Prostate gland (tissue), 2 donors: ENCODE data around the gene CDR2L. TPM values are rescaled to one million over a fixed set of nuclear protein-coding genes. Genes with fewer than 3 reads are reported as not detected.

Experiments used
- DNase-seq: peaks from one replicate; pipeline ENCODE4 v3.0.0-alpha.2; 2019; ENCODE audit warnings: low spot score
- H3K27ac ChIP-seq, 2 donors: fragments of 200-600 bp; sonication (generic); 2 replicates each; pipeline ENCODE4 v1.5.1; 2017 to 2019
- H3K27me3 ChIP-seq: fragments of 200-600 bp; sonication (generic); replicated peaks from 2 replicates; pipeline ENCODE4 v1.5.1; 2019; ENCODE audit not compliant: insufficient read depth
- H3K36me3 ChIP-seq, 2 donors: fragments of 200-600 bp; sonication (generic); 1 replicate in 1 of 2; 2 replicates in 1 of 2; pipeline versions ENCODE4 v1.5.1 to v1.8.1; 2017 to 2019
- H3K4me1 ChIP-seq: fragments of 200-600 bp; sonication (generic); replicated peaks from 2 replicates; pipeline ENCODE4 v1.5.1; 2019
- H3K4me3 ChIP-seq, 2 donors: fragments of 200-600 bp; sonication (generic); 2 replicates each; pipeline ENCODE4 v1.5.1; 2017 to 2019
- H3K9me3 ChIP-seq: fragments of 200-600 bp; sonication (generic); 2 replicates; pipeline ENCODE4 v1.5.1; 2017
- POLR2A ChIP-seq: fragments of 450-650 bp; IDR thresholded peaks from one replicate; pipeline ENCODE4 v1.6.1; 2016; ENCODE audit warnings: antibody characterized with exemption, mild to moderate bottlenecking
- POLR2AphosphoS5 ChIP-seq: sonication (generic); formaldehyde crosslinking; IDR thresholded peaks from one replicate; pipeline ENCODE4 v1.6.1; 2017; ENCODE audit warnings: antibody characterized with exemption
- WGBS: methylation state at CpG from one replicate; pipeline ENCODE4 v1.1.5; 2018; 5-methylcytosine and 5-hydroxymethylcytosine counted together
- intact Hi-C: fragments of 100-400 bp; cut with DNase I; formaldehyde crosslinking; loops from one replicate; pipeline ENCODE4 v1.14.2; 2022
- total RNA-seq, 2 donors: library from RNA; depleted of rRNA; stranded (reverse); fragments of >200 nt; gene quantifications; one replicate each; pipeline ENCODE4 v1.1.0, GENCODE V29; 2016
- TF ChIP-seq, protein P1 (sequence below), 4 experiments: fragments of 200-600 bp in 2 of 4; fragments of 450-650 bp in 2 of 4; sonication (generic) in 2 of 4; IDR thresholded peaks; 1 replicate in 3 of 4; 2 replicates in 1 of 4; pipeline ENCODE4 v1.5.1; 2016 to 2019; ENCODE audit warnings: antibody characterized with exemption in 4 of 4, mild to moderate bottlenecking in 2 of 4, moderate library complexity in 2 of 4

Gene CDR2L
- total RNA-seq, 2 donors from 2014 or later: 13.7 to 34.9 TPM

GRCh38 chr17:74987909-74988711, 678 bp downstream of the CDR2L start:
- Histone ChIP-seq H3K9me3 (no peaks in the 10 kb centered on the region), H3K4me3 (peak overlapping the region; percentile 81 to 93), H3K4me1 (no peaks in the 10 kb centered on the region), H3K36me3 (no peaks in the 10 kb centered on the region), H3K27ac (peak overlapping the region; percentile 90 to 91), H3K27me3 (no peaks in the 10 kb centered on the region)
- DNase-seq: peak; percentile 83
- intact Hi-C loops: no loop called here
- TF ChIP-seq, protein P1, sequence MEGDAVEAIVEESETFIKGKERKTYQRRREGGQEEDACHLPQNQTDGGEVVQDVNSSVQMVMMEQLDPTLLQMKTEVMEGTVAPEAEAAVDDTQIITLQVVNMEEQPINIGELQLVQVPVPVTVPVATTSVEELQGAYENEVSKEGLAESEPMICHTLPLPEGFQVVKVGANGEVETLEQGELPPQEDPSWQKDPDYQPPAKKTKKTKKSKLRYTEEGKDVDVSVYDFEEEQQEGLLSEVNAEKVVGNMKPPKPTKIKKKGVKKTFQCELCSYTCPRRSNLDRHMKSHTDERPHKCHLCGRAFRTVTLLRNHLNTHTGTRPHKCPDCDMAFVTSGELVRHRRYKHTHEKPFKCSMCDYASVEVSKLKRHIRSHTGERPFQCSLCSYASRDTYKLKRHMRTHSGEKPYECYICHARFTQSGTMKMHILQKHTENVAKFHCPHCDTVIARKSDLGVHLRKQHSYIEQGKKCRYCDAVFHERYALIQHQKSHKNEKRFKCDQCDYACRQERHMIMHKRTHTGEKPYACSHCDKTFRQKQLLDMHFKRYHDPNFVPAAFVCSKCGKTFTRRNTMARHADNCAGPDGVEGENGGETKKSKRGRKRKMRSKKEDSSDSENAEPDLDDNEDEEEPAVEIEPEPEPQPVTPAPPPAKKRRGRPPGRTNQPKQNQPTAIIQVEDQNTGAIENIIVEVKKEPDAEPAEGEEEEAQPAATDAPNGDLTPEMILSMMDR (IDR thresholded peaks at IDR 0.05): peak in 3 of 4 experiments; percentile 38 to 70 (median 51)
- TF ChIP-seq POLR2A: no peak
- under 1% methylated on average over 58 of the region's 76 CpGs for WGBS

- no peaks in the 10 kb centered on the region for H3K4me1 ChIP-seq
- intact Hi-C loops: no loop called here
Observed at GRCh38 chr17:74990581-74991105, 3.2 kb downstream of the CDR2L start.

GRCh38 chr17:74992223-74992622, 4.8 kb downstream of the CDR2L start:
- Histone ChIP-seq H3K36me3 (no peaks in the 10 kb centered on the region), H3K9me3 (no peaks in the 10 kb centered on the region), H3K4me3 (no peak overlapping the region), H3K27ac (peak overlapping the region in 1 of 2 donors; percentile 61), H3K4me1 (no peaks in the 10 kb centered on the region), H3K27me3 (no peaks in the 10 kb centered on the region)
- 33% methylated on average over 2 of the region's 2 CpGs for WGBS
- DNase-seq: no peak
- intact Hi-C loops: no loop called here
- TF ChIP-seq, protein P1 (IDR thresholded peaks at IDR 0.05): no peak
- TF ChIP-seq POLR2AphosphoS5: no peak
- no peak for TF ChIP-seq POLR2A

More at GRCh38 chr17:74990581-74991105, 3.2 kb downstream of the CDR2L start:
- Histone ChIP-seq H3K27ac (no peak overlapping the region), H3K27me3 (no peaks in the 10 kb centered on the region), H3K4me3 (no peak overlapping the region), H3K9me3 (no peaks in the 10 kb centered on the region), H3K36me3 (no peaks in the 10 kb centered on the region)
- no peak for TF ChIP-seq POLR2A
- TF ChIP-seq POLR2AphosphoS5: no peak
- TF ChIP-seq, protein P1 (IDR thresholded peaks at IDR 0.05): no peak
- WGBS: 90% methylated on average over 10 of the region's 10 CpGs
- no peak for DNase-seq

- Histone ChIP-seq H3K36me3 (no peaks in the 10 kb centered on the region), H3K27me3 (no peaks in the 10 kb centered on the region), H3K4me1 (no peaks in the 10 kb centered on the region), H3K9me3 (no peaks in the 10 kb centered on the region), H3K4me3 (no peak overlapping the region), H3K27ac (no peak overlapping the region)
- intact Hi-C loops: no loop called here
- WGBS: 65% methylated on average over 7 of the region's 7 CpGs
- TF ChIP-seq, protein P1 (IDR thresholded peaks at IDR 0.05): no peak
- TF ChIP-seq POLR2AphosphoS5 (no peak), POLR2A (no peak)
- no peak for DNase-seq
Observed at GRCh38 chr17:74994440-74994839, 7.0 kb downstream of the CDR2L start.

DNA sequence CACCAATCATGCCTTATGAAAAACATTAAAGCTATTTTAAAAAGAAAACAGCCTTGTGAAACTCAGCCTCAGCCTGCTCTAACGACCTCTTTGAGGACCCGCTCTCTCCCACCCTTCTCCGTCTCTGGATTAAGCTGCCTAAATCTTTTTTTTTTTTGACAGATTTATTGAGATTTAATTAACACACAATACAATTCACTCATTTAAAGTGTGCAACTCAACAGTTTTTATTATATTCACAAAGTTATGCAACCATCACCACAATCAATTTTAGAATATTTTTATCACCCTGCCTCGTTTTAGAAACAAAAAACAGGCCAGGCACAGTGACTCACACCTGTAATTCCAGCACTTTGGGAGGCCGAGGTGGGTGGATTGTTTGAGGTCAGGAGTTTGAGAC, 8.4 kb downstream of the CDR2L start:
- intact Hi-C loops: no loop called here
- TF ChIP-seq POLR2AphosphoS5 (no peak), POLR2A (no peak)
- TF ChIP-seq, protein P1 (IDR thresholded peaks at IDR 0.05): no peak

More for the DNA sequence above, 8.4 kb downstream of the CDR2L start:
- 83% methylated on average over 5 of the region's 5 CpGs for WGBS
- H3K27ac ChIP-seq: no peak overlapping the region
- H3K36me3 ChIP-seq: no peaks in the 10 kb centered on the region
- no peaks in the 10 kb centered on the region for H3K9me3 ChIP-seq
- H3K4me1 ChIP-seq: no peaks in the 10 kb centered on the region
- H3K27me3 ChIP-seq: no peaks in the 10 kb centered on the region
- no peak overlapping the region for H3K4me3 ChIP-seq
- DNase-seq: no peak
